ENCODE measurements around the gene COMMD4. TPM values are rescaled to one million over a fixed set of nuclear protein-coding genes. Genes with fewer than 3 reads are reported as not detected.
A peak's percentile ranks its signal among the peaks of the same experiment; 100 is the strongest.

COMMD4 gene
- total RNA-seq, 2 experiments from 2014 or later: 123 to 133 TPM

GRCh38 chr15:75306188-75306587, 29.7 kb upstream of the COMMD4 start:
- Histone ChIP-seq H3K9me3 (ENCODE audit: low read length) (no peaks in the 10 kb centered on the region), H2AFZ (ENCODE audit: low read length) (no peak overlapping the region), H3K79me2 (ENCODE audit: insufficient read depth, low read depth, low read length) (no peaks in the 10 kb centered on the region), H3K36me3 (ENCODE audit: insufficient read depth, low read length) (no peaks in the 10 kb centered on the region), H4K20me1 (ENCODE audit: insufficient read depth, low read length) (no peaks in the 10 kb centered on the region), H3K9me2 (ENCODE audit: insufficient read depth, low read length) (no peaks in the 10 kb centered on the region), H3K4me2 (ENCODE audit: low read length) (no peak overlapping the region), H3K4me3 (ENCODE audit: low read depth, low read length, poor library complexity, severe bottlenecking) (no peak overlapping the region), H3K4me1 (ENCODE audit: insufficient read depth, low read length, poor library complexity, severe bottlenecking) (no peaks in the 10 kb centered on the region), H3K27ac (ENCODE audit: low read depth, low read length, poor library complexity, severe bottlenecking) (no peak overlapping the region)
- TF ChIP-seq EZH2phosphoT487 (IDR thresholded peaks at IDR 0.05; ENCODE audit: borderline replicate concordance, low read depth, low read length) (no peak), CTCF (conservative IDR thresholded peaks at IDR 0.05; ENCODE audit: low read length) (no peak)
- intact Hi-C loops (cut with micrococcal nuclease; ENCODE audit: unreplicated experiment): loop anchor here (10.0 kb wide), 2 partner anchors 61 to 281 kb away; partner anchors contain the start of gene PPCDC
- BruUV-seq (replicated peaks): no TSS peak
- DNase-seq (ENCODE audit: low spot score): no peak
- CTCF ChIA-PET (ENCODE audit: unreplicated experiment): no interaction called here
- POLR2A ChIA-PET: no interaction called here

DNA sequence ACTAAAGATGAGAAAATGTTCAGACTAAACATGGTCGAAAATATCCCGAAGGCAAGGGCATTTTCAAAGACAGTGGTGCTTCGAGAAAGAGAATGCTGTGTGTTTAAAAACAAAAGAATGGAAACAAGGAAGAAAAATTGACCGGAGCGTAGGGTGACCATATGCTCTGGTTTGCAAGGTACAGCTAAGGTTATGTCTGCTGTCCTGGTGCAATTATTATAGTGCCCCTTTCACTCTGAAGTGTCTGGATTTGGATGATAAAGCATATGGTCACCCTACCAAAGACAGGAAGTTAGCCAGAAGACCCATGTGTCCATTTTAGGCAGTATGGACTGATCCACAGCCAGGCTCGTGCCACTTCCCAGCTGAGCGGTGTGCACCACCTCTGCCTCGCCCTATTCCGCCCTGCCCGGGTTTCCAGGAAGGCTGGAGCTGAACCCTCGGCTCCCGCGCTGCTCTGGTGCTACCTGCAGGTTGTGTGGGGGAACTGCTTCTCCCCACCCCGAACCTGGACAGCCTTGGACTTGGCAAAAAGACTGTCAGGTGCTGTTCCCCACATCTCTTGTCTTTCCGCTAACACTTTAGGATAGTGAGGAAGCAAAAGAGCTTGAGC, 28.0 kb upstream of the COMMD4 start:
- H2AFZ ChIP-seq (ENCODE audit: low read length): no peak overlapping the region

More for the DNA sequence above, 28.0 kb upstream of the COMMD4 start:
- TF ChIP-seq EZH2phosphoT487 (IDR thresholded peaks at IDR 0.05; ENCODE audit: borderline replicate concordance, low read depth, low read length) (no peak), CTCF (conservative IDR thresholded peaks at IDR 0.05; ENCODE audit: low read length) (peak; percentile 70)
- no peaks in the 10 kb centered on the region for H3K9me2 ChIP-seq (ENCODE audit: insufficient read depth, low read length)
- no peak overlapping the region for H3K27ac ChIP-seq (ENCODE audit: low read depth, low read length, poor library complexity, severe bottlenecking)
- H3K36me3 ChIP-seq (ENCODE audit: insufficient read depth, low read length): no peaks in the 10 kb centered on the region
- intact Hi-C loops (cut with micrococcal nuclease; ENCODE audit: unreplicated experiment): loop anchor here (10.0 kb wide), 2 partner anchors 63 to 283 kb away; partner anchors contain the start of gene PPCDC
- no TSS peak for BruUV-seq (replicated peaks)
- H3K4me1 ChIP-seq (ENCODE audit: insufficient read depth, low read length, poor library complexity, severe bottlenecking): no peaks in the 10 kb centered on the region
- ChIA-PET CTCF (ENCODE audit: unreplicated experiment) (no interaction called here), POLR2A (interaction anchor here (0.5 kb wide), 1 partner anchor 260 kb away, joined by 3 read pairs; no protein-coding TSS in a partner anchor)
- H3K4me2 ChIP-seq (ENCODE audit: low read length): no peak overlapping the region
- H3K4me3 ChIP-seq (ENCODE audit: low read depth, low read length, poor library complexity, severe bottlenecking): no peak overlapping the region
- DNase-seq (ENCODE audit: low spot score): peak; percentile 37
- H3K9me3 ChIP-seq (ENCODE audit: low read length): no peaks in the 10 kb centered on the region
- H4K20me1 ChIP-seq (ENCODE audit: insufficient read depth, low read length): no peaks in the 10 kb centered on the region
- H3K79me2 ChIP-seq (ENCODE audit: insufficient read depth, low read depth, low read length): no peaks in the 10 kb centered on the region

Measured in OCI-LY7 (cell line).